ENCODE data around the gene PCYT1A.
"Not testable (repeated sequence)": the region's sequence is repeated elsewhere in the genome, so short reads cannot be mapped to it uniquely, and the experiment has no call there.

The PCYT1A gene

DNA sequence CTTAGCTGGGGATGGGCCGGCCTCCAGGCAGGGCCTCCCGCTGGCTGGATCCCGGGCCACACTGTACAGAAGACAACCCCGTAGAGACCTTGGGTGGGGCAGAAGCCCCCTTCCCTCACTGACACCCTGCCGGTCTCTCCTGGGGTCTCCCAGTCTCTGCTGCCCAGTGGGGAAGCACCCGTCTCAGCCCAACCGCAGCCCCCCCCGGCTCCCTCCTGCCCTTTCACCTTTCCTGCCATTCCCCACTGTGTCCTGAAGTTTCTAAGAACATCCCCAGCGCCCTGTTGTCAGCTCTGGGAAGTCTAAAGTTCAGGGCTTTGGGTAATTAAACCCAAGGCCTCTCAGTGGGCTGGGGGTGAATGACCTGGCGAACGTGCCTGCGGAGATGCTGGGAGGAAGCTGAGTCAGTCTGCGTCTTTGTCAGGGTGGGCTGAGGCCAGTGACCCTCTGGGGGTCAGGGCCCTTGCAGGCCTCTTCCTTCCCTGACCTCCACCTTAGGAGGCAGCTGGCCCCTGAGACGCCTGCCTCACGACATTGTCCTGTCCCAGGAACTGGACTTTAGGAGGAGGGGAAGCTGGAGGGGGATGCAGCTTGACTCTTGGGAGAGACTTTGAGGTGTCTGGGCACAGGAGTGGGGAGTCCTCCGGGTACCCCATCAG is 72.6 kb downstream of the PCYT1A start:
- no peak for DNase-seq (ENCODE audit: low spot score)

DNA sequence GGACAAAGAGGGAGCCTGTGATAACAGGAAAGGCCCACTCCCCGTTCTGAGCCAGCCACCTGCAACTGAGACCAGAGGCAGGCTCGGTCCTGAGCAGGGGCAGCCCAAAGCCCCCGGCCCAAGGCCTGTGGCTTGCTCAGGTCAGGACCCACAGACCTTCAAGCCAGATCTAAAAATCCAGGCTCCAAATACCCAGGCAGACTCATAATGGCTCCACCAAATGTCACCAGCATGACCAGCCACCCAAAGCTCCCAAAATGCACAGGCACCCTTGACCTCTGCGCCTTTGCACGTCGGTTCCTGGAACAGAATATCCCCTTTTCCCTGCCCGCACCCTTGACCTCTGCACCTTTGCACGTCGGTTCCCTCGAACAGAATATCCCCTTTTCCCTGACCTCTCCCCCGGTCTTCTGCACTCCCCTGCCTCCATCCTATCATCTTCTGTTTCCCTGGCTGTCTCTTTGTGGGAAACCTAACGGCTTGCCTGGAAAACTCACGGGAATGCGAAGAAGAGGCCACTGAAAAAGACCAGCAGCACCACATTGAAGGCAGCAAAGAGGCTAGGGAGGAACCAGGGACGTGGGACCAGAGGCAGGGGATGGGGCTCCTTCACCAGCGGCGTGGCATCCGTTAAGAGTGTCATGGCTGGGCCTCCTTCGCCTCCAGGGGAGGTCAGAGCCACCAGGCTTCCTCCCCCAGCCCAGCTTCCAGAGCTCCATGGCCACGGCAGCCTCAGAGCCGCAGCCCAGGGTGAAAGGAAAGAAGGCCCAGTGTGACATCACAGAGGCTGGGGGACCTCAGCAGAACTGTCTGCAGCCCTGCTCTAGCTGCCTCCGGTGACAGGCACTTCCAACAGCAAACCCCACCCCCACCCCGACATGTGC is 76.6 kb downstream of the PCYT1A start, which contains the start of gene ZDHHC19:
Gene ZDHHC19 (minus strand): TSS at position 728 of the 884 bp plus-strand sequence. CDS start 85 bp downstream, at position 643.
- no peak for DNase-seq (ENCODE audit: low spot score)

DNA sequence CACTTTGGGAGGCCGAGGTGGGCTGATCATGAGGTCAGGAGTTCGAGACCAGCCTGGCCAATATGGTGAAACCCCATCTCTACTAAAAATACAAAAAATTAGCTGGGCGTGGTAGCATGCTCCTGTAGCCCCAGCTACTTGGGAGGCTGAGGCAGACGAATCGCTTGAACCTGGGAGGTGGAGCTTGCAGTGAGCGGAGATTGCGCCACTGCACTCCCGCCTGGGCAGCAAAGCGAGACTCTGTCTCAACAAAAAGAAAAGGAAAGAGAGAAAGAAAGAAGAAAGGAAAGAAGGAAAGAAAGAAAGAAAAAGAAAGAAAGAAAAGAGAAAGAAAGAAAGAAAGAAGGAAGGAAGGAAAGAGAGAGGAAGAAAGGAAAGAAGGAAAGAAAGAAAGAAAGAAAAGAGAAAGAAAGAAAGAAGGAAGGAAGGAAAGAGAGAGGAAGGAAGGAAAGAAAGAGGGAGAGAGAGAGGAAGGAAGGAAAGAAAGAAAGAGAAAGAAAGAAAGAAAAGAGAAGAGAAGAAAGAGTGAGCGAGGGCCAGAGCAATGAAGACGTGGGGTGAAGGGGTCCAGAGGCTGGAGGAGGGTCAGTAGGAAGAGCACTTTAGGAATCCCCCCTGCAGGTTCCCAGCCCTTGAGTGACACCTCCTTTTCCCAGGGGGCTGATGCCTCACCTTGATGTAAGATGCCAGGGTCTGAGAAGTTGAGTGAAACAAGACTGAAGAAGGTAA is 77.4 kb downstream of the PCYT1A start:
- not testable (repeated sequence) for DNase-seq (ENCODE audit: low spot score)

DNA sequence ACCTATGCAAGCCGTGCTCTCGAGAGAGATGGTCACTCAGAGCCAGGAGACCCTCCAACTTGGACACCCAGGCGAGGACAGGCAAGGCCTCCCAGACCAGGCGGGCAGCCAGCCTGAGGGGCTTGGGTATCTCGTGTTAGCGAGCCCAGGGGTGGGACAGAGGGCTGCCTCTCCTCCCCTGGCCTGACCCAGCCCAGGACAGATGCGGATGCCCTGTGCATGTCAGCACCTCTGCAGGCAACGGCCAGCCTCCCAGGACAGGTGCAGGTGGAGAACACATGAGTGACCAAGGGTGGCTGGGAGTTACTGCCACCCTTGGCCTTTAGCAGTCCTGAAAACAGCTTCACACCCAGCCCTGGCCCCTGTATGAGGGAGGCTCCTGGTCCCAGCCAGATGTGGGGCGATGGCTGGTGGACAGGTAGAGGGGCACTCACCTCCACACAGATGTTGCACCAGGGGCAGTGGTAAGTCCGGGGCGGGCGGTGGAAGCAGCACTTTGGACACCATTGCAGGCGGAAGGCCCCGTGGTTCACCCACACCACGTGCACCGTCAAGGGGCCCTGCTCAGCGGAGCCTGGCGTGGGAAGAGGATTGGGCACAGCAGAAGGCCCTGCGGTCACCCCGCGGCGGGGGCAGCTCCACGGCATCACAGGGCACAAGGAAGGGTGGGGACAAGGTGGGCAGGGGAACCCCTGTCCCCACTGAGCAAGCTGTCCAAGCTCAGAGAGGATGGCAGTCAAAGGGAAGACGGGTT is 78.4 kb downstream of the PCYT1A start:
- no peak for DNase-seq (ENCODE audit: low spot score)

DNA sequence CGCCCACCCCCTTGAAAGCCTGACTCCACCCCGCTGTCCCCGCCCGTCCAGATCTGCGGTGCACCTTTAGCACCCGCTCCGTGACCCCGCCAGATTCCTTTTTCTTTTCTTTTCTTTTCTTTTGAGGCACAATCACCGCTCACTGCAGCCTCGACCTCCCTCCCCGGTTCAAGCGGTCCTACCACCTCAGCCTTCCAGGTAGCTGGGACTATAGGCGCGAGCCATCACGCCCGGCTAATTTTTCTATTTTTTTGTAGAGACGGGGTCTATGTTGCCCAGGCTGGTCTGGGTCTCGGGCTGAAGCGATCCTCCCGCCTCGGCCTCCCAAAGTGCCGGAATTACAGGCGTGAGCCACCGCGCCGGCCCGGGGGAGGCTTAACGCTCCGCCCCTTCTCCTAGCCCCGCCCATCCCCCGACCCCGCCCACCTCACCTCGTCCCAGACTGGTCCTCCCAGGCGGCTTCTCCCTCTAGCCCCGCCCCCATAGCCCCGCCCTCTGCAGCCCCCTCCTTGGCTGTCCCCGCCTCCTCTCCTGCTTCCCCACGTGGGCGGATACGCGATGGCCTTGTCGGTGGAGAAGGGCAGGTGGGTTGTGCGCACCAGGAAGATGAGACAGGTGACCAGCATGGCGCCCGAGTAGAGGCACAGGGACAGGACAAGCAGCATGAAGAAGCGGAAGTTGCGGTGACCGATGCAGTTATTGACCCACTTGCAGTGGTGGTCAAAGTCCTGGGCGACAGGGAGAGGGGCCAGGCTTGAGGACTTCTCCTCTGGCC is 79.5 kb downstream of the PCYT1A start:
- DNase-seq (ENCODE audit: low spot score) = no peak

DNA sequence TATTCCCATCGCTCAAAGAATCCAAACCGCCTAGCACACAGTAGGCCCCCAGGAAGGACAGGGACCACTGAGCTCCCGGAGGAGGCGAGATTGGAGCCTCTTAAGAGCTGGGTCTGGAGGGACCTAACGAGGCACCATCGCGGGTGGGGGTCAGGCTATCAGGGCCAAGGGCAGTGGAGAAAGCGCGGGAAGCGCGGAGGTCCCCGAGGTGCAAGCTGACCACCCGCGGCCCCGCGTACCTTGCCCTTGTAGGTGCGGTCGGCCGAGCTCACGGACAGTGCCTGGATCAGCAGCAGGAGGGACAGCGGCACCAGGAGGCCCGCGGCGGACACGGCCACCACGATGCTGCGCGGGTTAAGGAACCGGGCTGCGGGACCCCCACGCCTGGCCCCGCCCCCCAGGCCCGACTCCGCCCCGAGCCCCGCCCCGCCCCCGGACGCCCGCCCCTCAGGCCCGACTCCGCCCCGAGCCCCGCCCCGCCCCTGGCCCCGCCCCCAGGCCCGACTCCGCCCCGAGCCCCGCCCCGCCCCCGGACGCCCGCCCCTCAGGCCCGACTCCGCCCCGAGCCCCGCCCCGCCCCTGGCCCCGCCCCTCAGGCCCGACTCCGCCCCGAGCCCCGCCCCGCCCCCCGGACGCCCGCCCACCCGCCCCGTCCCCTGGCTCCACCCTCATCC is 80.2 kb downstream of the PCYT1A start:
- DNase-seq (ENCODE audit: low spot score) = no peak

DNA sequence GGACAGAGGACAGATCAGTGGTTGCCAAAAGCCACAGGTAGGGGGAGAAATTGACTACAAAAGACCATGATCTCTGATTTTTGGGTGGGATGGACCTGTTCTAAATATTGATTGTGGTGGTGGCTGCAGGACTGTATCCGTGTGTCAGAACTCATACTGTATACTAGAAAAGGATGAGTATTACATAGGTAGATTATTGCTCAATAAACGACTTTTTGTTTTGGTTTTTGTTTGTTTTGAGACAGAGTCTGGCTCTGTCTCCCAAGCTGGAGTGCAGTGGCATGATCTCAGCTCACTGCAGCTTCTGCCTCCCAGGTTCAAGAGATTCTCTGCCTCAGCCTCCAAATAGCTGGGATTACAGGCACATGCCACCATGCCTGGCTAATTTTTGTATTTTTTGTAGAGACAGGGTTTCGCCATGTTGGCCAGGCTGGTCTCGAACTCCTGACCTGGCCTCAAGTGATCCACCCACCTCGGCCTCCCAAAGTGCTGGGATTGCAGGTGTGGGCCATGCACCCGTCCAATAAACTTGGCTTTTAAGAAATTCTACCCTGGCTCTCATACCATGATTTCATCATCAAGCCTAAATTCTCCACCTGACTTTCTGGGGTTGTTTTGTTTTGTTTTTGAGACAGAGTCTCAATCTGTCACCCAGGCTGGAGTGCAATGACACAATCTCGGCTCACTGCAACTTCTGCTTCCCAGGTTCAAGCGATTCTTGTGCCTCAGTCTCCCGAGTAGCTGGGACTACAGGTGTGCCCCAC is 81.9 kb downstream of the PCYT1A start:
- DNase-seq (ENCODE audit: low spot score) = not testable (repeated sequence)

DNA sequence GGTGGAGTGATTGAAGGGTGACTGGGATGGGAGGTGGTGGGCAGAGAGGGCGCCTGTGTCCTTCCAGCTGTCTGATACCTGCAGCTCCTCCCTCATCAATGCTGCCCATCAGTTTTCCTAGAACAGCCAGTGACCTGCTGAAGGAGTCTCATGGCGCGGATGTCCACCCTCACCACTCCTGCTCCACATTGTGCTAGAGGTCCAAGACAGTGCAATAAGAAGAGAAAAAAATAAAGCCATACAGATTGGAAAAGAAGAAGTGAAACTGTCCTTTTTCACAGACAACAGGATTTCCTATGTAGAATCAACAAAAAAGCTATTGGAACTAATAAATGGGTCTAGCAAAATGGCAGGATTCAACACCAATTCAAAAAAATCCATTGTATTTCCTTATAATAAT is 83.7 kb downstream of the PCYT1A start:
- DNase-seq (ENCODE audit: low spot score) = no peak

DNA sequence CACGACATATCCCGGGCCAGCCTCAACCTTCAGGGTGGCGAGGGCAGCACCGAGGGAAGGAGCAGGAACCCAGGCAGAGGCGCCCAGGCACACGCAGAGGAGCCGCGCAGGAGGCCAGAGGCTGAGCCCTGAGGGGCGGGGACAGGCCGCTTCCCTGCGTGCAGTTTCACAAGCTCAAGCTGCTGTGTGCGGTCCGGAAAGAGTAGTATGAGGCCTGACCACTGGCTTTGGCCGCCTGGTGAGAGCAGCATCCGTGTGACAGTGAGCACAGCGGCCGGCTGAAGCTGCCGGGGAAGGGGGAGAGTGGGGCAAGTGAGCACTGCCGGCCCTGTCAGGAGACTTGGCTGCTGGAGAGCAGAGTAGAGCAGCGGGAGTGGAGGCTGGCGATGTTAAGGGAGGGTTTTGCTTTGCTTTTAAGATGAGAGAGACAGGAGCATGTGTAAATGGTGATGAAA is 85.0 kb downstream of the PCYT1A start:
- no peak for DNase-seq (ENCODE audit: low spot score)

DNA sequence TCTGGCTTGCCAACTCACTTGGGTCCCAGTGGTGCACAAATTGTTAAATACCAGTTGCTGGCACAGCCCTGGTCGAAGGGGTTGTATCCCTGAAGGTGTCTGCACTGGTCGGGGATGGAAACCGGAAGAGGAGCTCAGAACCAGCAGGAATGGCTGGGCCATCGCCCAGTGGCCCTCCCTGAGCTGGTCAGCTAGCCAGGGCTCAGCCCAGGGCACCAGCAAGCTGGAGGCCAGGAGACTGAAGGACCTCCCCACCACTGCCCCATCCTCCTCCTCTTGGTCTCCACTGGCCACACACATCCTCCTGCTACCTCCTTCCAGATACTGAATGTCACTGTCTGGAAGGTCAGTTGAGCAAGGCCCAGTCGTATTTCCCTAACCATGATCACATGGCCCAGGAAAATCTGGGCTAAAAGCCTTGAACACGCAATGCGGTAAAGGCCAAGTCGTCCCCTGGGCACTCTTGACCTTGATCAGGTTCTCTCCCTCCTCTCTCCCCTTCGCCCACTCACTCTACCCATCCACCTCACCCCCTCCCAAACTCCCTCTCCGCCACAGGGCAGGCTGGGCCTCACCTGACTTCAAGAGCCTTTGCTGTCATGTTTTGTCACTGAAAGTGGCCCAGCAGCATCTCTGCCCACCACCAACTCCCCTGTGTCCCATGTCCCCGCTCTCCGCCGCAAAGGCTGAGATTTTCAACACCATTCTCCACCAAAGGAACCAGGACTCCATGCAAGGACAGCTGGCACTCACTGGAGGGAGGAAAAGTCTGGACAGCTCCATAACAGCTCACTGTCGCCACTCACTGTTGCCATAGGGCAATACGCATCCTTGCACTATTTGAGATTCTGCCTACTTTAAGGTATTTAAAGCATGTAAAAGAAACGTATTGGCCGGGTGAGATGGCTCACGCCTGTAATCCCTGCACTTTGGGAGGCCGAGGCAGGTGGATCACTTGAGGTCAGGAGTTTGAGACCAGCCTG is 88.5 kb downstream of the PCYT1A start:
- DNase-seq (ENCODE audit: low spot score) = no peak

DNA sequence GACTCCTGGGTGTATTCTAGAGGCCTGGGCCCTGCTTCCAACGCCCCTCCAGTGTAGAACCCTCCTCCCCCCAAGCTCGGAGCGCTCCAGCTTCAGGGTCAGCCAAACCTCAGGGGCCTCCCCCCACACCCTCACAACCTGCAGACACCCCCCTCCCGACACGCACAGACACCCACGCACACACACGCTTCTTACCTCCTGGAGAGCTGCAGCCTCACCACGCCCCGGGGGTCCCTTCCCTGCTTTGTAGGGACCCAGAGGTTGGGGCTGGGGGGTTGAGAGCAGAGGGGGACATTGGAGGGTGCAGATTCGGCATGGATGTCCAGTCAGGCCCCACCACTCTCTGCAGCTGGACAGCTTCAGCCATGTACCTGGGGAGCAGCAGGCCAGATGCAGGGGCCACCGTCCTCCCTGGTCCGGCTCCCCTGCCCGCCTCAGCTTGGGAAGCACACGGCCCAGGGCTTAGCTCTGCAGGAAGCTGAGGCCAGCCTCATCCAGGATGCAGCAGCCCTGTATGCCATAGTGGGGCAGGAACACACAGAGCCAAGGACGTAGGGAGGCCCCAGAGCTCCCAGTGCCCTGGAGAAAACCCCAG is 89.3 kb downstream of the PCYT1A start:
- no peak for DNase-seq (ENCODE audit: low spot score)

DNA sequence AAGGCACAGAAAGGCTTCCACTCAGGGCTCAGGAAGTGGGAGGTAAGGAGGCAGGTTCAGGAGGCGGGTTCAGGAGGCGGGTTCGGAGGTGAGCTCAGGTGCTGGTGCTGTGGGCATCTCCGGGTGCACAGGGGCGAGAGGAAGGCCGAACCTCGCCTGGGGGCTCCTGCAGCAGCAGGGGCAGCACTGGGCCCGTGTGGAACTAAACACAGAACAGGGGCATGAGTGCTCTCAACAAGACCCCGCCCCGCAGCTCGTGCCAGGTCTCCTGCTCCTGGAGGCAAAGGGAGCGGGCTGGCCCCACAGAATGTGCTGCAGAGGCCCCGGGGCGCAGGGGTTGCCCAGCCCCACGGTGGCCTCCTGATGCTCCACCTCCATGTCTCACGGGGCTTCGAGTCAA is 90.0 kb downstream of the PCYT1A start:
- no peak for DNase-seq (ENCODE audit: low spot score)

DNA sequence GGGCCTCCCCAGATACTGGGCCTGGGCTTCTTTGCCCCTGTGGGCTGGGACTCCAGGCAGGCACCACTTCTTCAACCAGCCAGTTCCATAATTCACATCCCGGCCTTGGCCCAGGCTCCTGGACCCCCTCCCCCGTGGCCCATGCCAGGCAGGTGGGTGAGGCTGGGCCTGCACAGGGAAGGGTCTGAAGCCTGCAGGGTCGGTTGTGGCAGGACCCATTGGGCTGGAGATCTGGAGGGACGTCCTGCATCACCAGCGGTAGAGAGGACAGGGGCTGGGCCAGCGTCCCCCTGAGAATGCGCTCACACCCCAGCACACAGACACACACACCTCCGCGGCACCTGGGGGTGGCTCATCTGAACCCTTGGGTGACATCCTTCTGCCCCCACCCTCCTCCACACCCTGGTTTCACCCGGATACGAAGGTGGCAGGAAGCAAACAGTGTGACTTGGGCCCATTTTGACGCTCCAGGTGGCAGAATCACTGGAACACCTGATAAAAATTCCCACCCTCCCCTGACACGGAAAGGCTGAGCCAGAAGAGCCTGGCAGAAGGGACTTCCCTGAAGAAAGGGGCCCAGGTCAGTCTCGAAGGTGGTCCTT is 91.8 kb downstream of the PCYT1A start:
- no peak for DNase-seq (ENCODE audit: low spot score)

DNA sequence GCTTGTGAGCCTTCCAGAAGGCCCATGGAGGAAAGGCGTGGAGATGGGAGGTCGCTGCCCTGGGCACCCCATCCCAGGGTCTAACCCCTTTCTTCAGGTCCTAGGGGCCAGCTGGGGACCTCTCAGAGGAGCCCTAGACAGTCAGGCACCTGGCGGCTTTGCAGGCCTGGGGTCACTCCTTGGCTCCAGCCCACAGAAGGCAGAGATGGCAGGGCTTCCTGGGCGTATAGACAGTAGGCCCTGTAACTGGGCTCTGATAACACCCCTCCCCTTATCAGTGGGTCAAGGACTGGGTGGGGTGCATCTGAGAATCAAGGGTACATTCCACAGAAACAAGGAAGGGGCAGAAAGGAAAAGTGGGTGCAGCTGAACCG is 93.0 kb downstream of the PCYT1A start:
- DNase-seq (ENCODE audit: low spot score) = no peak

DNA sequence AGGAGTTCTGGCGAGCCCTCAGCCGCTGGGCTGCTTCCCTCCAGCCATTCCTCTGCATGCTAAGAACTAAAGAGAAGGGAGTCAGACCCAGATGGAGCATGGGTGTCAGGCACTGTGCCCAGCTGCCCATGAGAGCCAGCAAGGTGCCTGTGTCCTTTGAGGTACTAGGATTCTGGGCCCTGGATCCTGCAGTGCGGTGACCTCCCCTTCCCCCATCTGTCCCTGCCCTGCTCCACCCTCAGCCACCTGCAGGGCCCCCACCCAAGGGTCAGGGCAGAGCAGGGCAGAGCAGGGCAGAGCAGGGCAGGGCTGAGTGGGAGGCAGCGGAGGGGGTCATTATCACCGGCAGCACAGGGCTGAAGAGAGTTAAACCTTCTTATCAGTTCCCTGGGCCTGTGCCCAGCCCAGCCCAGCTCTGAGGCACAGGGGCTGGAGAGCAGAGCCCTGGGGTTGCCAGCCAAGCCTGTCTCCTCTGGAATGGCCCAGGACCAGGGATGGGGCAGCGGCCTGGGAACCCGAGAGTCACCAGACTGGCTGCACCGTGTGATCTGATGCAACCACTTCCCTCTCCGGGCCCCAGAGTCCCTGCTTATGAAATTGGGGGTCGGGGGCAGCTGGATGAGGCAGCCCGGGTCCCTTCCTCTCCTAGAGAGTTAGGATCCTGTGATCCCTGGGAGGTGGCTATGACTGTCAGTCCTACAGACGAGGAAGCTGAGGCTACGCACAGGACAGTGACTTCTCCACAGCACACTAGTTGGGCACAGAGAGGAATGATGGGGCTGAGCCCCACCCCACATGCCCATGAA is 93.6 kb downstream of the PCYT1A start:
- no peak for DNase-seq (ENCODE audit: low spot score)

DNA sequence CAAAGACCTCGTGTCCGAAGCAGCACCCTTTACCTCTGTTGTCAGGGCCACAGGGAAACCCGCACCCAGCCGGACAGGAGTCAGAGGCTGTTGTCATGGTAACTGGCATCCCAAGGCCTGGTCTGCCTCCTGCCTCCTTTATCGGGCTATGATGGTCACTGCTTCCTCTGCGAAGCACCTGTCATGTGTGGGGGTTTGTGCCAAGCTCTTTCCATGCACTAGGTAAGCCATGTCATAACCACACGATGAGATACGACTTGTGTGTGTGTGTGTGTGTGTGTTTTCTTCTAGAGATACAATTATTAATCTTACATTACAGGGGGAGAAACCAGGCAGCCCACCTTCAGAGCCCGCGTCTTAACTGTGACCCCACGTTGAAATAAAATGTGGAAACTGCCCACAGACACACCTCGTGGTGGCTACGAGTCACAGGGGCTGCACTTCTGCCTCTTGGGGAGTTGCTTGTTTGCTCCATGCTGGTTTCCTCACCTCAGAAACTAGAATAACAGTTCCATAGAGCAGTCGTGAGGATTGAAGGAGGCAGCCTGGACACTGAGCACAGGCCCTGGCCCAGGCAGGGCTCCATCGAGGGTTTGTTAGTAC is 94.3 kb downstream of the PCYT1A start:
- DNase-seq (ENCODE audit: low spot score) = no peak

All from left forelimb (tissue), 1 donor.